Astrocyte (in vitro differentiated cells and primary cell): ENCODE data around the gene OR6S1.

Source experiments
- CTCF ChIP-seq: IDR thresholded peaks from 2 replicates; pipeline ENCODE4 v1.5.1; 2011; ENCODE audit warnings: low read depth, mild to moderate bottlenecking, inconsistent platforms, low read length, moderate library complexity; ENCODE audit not compliant: insufficient read depth
- EZH2 ChIP-seq: IDR thresholded peaks from 2 replicates; pipeline ENCODE4 v1.6.1; 2012; ENCODE audit warnings: mild to moderate bottlenecking, low read length, inconsistent platforms; ENCODE audit not compliant: insufficient read depth

- TF ChIP-seq CTCF (no peak), EZH2 (no peak)
Observed at GRCh38 chr14:20630340-20631022, 11.0 kb downstream of the OR6S1 start.
